Muscle layer of colon (tissue), 2 donors: ENCODE results near the gene EIF4G2.
A peak's percentile ranks its signal among the peaks of the same experiment; 100 is the strongest.

Experiments
- H3K27ac ChIP-seq: one replicate; pipeline ENCODE4 v1.7.0; 2013; ENCODE audit warnings: low read depth, mild to moderate bottlenecking, low read length, moderate library complexity
- H3K27me3 ChIP-seq, 2 donors: one replicate each; pipeline ENCODE4 v1.7.0; 2013; ENCODE audit warnings: low read length in 2 of 2, mild to moderate bottlenecking in 2 of 2; ENCODE audit not compliant: insufficient read depth in 2 of 2, control insufficient read depth in 1 of 2
- H3K36me3 ChIP-seq: one replicate; pipeline ENCODE4 v1.7.0; 2013; ENCODE audit warnings: mild to moderate bottlenecking, low read length; ENCODE audit not compliant: insufficient read depth
- H3K4me1 ChIP-seq: one replicate; pipeline ENCODE4 v1.7.0; 2013; ENCODE audit warnings: mild to moderate bottlenecking, low read length; ENCODE audit not compliant: insufficient read depth
- H3K4me3 ChIP-seq, 2 donors: one replicate each; pipeline ENCODE4 v1.7.0; 2013; ENCODE audit warnings: low read length in 2 of 2, low read depth in 1 of 2, mild to moderate bottlenecking in 1 of 2, moderate library complexity in 1 of 2
- H3K9ac ChIP-seq: one replicate; pipeline ENCODE4 v1.7.0; 2013; ENCODE audit warnings: low read length
- H3K9me3 ChIP-seq: one replicate; pipeline ENCODE4 v1.7.0; 2013; ENCODE audit warnings: mild to moderate bottlenecking, low read length
- donor health status: abdominal sarcoma.
- donor health status: Adenocarcinoma of cecum.

Gene EIF4G2

DNA sequence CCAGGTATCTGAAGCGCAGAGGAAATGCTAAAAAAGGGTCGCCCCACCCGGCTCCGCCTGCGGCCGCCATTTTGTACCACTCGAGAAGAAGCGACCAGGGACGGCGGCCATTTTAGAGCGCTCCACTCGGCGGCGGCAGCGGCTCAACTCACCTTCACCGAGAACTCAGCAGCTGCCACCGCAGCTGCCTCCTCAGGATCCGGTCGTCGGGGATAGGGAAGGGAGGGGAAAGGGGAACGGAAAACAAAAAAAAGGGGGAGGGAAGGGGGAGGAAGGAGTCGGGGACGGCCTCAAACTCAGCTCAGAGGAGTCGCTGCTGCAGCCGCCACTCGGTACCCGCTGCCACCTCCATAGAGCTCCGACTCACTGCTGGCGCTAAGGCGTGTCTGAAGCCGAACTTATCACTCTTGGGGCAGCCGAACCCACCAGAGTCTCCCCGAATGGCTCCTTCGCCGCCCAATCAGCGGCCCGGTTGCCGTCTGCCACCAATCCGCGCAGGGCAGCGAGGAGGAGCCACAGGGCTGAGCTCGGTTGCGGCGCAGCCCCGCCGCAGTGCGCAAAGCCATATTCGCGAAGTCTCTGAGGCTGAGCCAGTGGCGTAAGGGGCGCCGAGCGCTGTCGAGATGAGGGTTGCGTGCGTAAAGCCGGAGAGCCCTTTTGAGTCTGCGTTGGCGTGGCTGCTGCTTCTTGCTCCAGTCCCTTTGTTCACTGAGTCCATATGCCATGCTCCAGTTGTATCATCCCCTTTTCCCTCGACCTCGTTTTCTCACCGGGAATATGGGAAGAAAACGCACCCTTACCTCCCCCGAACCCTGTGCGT lies at the start of gene EIF4G2:
TSS of gene EIF4G2 (minus strand) at position 374 of the 820 bp plus-strand sequence.
- H3K9ac ChIP-seq = peak within 1 kb of the TSS; percentile 63
- no peaks in the 10 kb centered on the region for H3K27me3 ChIP-seq
- peak within 1 kb of the TSS; percentile 100 for H3K27ac ChIP-seq
- H3K9me3 ChIP-seq = no peaks in the 10 kb centered on the region
- peaks cover 39% of the 10 kb centered on the region for H3K4me1 ChIP-seq
- H3K36me3 ChIP-seq = peaks cover 34% of the 10 kb centered on the region
- H3K4me3 ChIP-seq = peak within 1 kb of the TSS; percentile 93

DNA sequence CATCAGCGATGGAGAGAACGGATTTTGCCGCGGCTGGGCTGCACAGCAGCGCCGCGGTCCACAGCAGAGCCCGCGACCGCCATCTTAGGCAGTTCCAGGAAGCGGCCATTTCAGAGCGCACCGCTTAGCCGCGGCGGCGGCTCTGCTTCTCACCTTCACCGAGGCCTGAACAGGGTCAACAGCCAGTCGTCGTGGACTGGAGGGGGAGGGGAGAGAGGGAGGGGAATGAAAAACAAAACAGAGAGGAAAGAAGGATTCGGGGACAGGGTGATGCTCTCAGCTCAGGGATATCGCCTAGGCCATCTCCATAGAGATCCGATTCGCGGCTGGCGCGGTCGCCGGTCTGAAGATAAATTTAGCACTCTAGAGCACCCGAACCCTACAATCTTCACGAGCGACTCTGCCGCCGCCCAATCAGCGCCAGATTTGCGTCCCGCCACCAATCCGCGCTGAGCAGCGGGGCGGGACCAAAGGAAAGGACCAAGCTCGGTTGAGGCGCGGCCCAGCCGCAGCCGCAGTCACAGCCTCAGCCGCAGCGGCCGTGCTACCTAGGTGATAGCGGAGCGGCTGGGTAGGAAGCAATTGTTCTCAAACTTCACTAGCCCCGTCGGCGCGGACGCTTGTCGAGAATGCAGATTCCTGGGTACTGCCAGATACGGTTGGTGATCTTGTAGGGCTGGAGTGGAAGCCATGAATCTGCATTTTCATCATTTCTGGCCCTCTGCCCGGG lies 49.1 kb upstream of the EIF4G2 start, which contains the start of gene ZBED5:
TSS of gene ZBED5 (minus strand) at position 345 of the 730 bp plus-strand sequence. CDS start 3,108 bp downstream, outside the sequence.
- H3K27ac ChIP-seq = peak within 1 kb of the TSS; percentile 99
- no peaks in the 10 kb centered on the region for H3K27me3 ChIP-seq
- peak within 1 kb of the TSS; percentile 77 to 98 for H3K4me3 ChIP-seq
- no peaks in the 10 kb centered on the region for H3K9me3 ChIP-seq
- H3K9ac ChIP-seq = peak within 1 kb of the TSS; percentile 98
- H3K36me3 ChIP-seq = peaks cover 20% of the 10 kb centered on the region
- H3K4me1 ChIP-seq = peaks cover 40% of the 10 kb centered on the region

DNA sequence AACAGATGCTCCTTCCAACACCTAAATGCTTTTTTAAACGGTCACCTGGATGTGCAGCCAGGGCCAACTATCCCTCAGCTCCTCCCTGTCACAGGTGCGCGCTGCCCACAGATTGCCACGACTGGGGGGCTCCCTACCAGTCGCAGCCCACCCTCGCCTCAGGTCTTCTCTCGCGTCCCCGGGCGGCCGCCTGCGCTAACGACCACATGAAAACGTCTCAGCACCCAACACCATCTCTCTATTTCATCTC lies 48.7 kb upstream of the EIF4G2 start:
- Histone ChIP-seq H3K27ac (peak overlapping the region; percentile 99), H3K4me3 (peak overlapping the region; percentile 77 to 98), H3K4me1 (peaks cover 36% of the 10 kb centered on the region), H3K27me3 (no peaks in the 10 kb centered on the region), H3K9me3 (no peaks in the 10 kb centered on the region), H3K9ac (peak overlapping the region; percentile 98), H3K36me3 (peaks cover 24% of the 10 kb centered on the region)

DNA sequence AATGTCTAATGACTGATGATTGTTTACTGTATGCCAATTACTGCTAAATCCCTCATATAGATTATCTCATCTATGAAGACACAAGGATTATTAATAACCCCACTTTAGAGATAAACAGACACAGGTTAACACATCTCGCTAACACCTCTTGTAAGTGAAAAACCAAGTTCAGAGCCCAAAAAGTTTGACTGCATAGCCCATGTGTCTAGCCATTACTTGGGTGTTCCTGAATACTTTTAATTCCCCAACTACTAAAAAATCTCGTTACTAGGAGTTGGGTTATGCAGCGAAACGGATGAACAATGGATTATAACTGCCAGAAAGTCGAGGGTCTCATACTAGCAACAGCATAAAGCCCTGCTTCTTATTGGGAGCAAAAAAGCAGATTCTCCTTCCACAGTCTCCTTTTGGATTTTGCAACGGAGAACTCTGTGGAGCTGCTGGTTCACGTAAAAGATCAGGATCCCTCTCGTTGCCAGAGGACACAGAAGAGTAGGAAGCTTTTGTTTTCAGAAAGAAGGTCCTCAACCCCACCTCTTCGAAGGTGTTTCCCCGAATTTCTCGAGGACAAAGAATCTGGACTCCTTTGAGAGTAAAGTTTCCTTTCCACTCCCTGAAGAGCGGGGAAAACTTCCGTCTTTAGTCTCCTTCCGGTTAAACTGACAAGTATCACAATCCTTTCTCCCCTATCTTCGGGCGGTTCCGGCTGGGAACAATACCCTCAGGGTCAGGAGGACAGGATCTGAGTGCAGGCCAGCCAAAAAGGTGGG lies 48.1 kb upstream of the EIF4G2 start:
- Histone ChIP-seq H3K36me3 (peaks cover 29% of the 10 kb centered on the region), H3K4me3 (peak overlapping the region; percentile 77 to 98), H3K4me1 (peaks cover 36% of the 10 kb centered on the region), H3K9ac (peak overlapping the region; percentile 98), H3K27ac (peak overlapping the region; percentile 99), H3K27me3 (no peaks in the 10 kb centered on the region), H3K9me3 (no peaks in the 10 kb centered on the region)

DNA sequence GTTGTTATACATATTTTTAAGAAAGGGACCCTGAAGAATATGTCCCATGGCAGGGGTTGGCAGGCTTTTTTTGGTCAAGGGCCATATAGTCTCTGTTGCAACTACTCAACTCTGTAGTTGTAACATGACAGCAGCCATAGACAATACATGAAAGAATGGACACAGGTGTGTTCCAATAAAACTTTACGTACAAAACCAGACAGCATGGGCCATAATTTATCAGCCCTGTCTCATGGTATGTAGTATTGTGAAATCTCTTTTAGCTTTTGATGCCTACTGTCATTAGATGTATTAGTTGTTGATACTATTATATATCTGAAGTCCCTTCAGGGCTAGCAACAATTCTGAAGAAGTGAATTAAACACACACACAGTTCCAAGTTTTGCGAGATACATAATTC lies 46.6 kb upstream of the EIF4G2 start:
- Histone ChIP-seq H3K27me3 (no peaks in the 10 kb centered on the region), H3K27ac (no peak overlapping the region), H3K9me3 (no peaks in the 10 kb centered on the region), H3K9ac (no peak overlapping the region), H3K4me3 (no peak overlapping the region), H3K36me3 (peaks cover 34% of the 10 kb centered on the region), H3K4me1 (peaks cover 30% of the 10 kb centered on the region)

DNA sequence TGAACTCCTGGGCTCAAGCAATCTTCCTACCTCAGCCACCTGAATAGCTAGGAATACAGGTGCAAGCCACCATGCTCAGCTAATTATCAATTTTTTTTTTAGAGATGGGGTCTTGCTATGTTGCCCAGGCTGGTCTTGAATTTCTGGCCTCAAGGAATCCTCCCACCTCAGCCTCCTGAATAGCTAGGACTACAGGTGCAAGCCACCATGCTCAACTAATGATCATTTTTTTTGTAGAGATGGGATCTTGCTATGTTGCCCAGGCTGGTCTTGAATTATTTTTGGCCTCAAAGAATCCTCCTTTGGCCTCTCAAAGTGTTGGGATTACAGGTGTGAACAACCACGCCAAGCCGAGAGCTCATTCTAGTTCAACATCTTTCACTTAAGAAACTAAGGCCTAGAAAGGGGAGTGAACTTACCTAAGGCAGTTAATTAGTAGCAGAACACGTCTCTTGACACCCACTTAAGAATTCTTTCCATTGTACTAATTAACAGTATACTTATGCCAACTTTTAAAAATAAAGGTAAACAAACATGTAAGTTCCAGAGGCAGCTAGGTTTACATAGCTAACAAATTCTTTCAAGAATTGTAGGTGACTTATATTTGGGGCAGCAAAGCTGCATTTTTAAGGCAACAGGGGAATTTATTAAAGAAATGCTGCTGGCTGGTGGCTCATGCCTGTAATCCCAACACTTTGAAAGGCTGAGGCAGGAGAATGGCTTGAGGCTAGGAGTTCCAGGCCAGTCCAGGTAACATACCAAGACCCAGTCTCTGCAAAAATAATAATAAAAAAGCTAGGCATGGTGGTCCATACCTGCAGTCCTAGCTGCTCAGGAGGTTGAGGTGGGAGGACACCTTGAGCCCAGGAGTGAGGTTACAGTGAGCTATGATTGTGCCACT lies 39.5 kb upstream of the EIF4G2 start:
- Histone ChIP-seq H3K27me3 (no peaks in the 10 kb centered on the region), H3K4me1 (peaks cover 13% of the 10 kb centered on the region), H3K9ac (no peak overlapping the region), H3K4me3 (no peak overlapping the region), H3K9me3 (no peaks in the 10 kb centered on the region), H3K27ac (no peak overlapping the region), H3K36me3 (peaks cover 17% of the 10 kb centered on the region)

DNA sequence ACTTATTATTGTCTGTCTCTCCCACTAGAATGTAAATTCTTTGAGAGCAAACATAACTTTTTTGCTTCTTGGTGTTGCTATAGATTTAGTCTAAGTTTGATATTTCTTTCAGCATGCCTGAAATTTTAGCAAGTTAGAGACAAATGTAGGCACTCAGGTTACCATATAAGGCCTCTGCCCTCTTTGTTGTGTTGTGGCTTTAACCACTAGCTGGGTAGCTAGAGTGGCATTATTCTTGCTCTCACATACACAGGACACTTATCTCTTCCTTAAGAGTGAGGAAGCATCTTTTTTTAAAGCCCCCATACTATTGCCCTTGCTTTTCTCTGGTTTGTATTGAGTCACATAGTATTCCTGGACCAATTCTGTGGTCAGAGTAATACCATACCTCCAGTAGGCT lies 37.9 kb upstream of the EIF4G2 start:
- Histone ChIP-seq H3K4me1 (peaks cover 13% of the 10 kb centered on the region), H3K4me3 (no peak overlapping the region), H3K9me3 (no peaks in the 10 kb centered on the region), H3K36me3 (peaks cover 3% of the 10 kb centered on the region), H3K9ac (no peak overlapping the region), H3K27ac (no peak overlapping the region), H3K27me3 (no peaks in the 10 kb centered on the region)

DNA sequence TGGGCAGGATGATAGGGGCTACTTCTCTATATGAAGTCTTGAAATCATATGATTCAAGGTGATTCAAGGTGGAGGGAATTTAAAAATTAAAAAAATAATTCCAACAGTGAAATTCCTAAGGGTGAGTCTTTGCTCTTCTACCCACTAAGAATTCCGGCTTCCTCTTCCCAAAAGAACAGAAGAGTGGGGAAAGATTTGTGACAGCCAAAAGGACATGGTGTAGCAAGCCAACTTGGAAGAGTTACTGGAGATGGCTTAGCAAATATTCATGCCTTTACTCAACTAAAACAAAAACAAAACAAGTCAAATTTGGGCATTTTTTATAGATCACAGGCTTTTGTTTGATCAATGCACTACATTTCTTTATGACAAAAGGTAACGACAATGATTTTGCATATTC lies 36.9 kb upstream of the EIF4G2 start:
- no peak overlapping the region for H3K27ac ChIP-seq
- H3K36me3 ChIP-seq = no peaks in the 10 kb centered on the region
- no peak overlapping the region for H3K9ac ChIP-seq
- H3K4me1 ChIP-seq = peaks cover 13% of the 10 kb centered on the region
- H3K9me3 ChIP-seq = no peaks in the 10 kb centered on the region
- H3K27me3 ChIP-seq = no peaks in the 10 kb centered on the region
- no peak overlapping the region for H3K4me3 ChIP-seq

DNA sequence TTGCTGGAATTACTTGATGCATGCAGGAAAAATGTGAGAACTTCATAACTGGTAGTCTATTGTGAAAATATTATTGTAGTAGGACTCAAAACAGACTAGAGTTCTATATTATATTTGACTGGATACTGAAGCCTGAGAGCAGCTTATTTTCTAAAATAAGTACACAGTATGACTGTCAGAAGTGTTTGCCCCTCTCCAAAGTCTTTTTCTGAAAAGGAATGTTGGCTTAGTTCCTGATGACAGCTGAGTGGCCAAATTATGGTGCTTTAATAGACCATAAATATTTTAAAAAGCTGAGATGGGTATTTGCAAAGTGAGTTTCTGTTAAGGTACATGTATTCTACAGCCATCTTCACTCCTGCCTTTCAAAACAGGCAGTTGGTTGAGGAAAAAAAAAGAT lies 36.1 kb upstream of the EIF4G2 start:
- no peaks in the 10 kb centered on the region for H3K36me3 ChIP-seq
- no peak overlapping the region for H3K9ac ChIP-seq
- H3K4me3 ChIP-seq = no peak overlapping the region
- H3K4me1 ChIP-seq = peaks cover 13% of the 10 kb centered on the region
- H3K27ac ChIP-seq = no peak overlapping the region
- no peaks in the 10 kb centered on the region for H3K27me3 ChIP-seq
- H3K9me3 ChIP-seq = no peaks in the 10 kb centered on the region

DNA sequence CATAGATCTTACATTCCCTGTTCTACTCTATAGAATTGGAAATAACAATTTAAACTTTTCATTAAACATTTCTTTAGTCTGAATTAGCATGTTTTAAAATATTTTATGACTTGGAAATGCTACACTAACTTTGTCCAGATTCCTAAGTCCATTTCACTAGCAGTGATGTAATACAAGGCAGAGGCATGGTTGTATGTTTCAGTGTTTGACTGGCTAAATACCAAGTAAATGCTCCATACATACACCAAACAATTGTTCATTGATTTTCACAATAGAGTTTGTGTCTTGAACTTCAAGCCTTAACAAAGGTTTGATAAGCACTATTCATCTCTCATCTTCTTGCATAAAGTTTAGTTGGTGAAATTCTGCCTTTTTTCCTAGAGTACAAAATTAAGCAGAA lies 35.6 kb upstream of the EIF4G2 start:
- H3K9me3 ChIP-seq = no peaks in the 10 kb centered on the region
- no peak overlapping the region for H3K4me3 ChIP-seq
- H3K9ac ChIP-seq = no peak overlapping the region
- H3K4me1 ChIP-seq = peaks cover 13% of the 10 kb centered on the region
- no peaks in the 10 kb centered on the region for H3K36me3 ChIP-seq
- H3K27me3 ChIP-seq = no peaks in the 10 kb centered on the region
- no peak overlapping the region for H3K27ac ChIP-seq
